GM19240 (cell line): ENCODE results near the gene ABCF3.
A peak's percentile ranks its signal among the peaks of the same experiment; 100 is the strongest.
"Not testable (repeated sequence)": the region's sequence is repeated elsewhere in the genome, so short reads cannot be mapped to it uniquely, and the experiment has no call there.

Experiments used
- DNase-seq: peaks from one replicate; pipeline ENCODE4 v3.0.0; 2011; ENCODE audit warnings: low spot score; ENCODE audit not compliant: insufficient read length

Gene ABCF3, protein sequence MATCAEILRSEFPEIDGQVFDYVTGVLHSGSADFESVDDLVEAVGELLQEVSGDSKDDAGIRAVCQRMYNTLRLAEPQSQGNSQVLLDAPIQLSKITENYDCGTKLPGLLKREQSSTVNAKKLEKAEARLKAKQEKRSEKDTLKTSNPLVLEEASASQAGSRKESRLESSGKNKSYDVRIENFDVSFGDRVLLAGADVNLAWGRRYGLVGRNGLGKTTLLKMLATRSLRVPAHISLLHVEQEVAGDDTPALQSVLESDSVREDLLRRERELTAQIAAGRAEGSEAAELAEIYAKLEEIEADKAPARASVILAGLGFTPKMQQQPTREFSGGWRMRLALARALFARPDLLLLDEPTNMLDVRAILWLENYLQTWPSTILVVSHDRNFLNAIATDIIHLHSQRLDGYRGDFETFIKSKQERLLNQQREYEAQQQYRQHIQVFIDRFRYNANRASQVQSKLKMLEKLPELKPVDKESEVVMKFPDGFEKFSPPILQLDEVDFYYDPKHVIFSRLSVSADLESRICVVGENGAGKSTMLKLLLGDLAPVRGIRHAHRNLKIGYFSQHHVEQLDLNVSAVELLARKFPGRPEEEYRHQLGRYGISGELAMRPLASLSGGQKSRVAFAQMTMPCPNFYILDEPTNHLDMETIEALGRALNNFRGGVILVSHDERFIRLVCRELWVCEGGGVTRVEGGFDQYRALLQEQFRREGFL

DNA sequence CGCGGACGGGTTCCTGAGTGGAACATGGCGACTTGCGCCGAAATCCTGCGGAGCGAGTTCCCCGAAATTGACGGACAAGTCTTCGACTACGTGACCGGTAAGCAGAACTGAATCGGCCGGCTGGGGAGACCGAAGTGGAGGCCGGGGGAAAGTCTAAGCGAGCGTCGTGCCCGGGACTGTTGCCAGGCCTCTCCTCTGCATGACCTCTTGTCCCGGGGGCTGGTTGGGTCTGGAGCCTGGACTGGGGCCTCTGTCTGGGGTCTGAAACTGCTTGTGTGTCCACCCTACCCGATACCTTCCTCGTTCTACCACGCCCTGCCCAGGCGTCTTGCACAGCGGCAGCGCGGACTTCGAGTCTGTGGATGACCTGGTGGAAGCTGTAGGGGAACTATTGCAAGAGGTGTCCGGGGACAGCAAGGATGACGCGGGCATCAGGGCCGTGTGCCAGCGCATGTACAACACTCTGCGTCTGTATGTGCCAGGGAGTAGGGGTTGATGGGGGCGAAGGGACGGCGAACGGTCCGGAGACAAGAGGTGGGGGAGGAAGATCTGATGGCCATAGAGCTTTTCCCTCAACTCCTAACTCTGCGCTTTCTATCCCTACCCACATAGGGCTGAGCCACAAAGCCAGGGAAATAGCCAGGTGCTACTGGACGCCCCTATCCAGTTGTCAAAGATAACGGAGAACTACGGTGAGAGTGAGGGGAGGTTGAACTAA is at the start of gene ABCF3:
ABCF3 (plus strand) TSS at position 16 of the 718 bp plus-strand sequence; CDS start at position 25, 9 bp downstream.
- DNase-seq = no peak

DNA sequence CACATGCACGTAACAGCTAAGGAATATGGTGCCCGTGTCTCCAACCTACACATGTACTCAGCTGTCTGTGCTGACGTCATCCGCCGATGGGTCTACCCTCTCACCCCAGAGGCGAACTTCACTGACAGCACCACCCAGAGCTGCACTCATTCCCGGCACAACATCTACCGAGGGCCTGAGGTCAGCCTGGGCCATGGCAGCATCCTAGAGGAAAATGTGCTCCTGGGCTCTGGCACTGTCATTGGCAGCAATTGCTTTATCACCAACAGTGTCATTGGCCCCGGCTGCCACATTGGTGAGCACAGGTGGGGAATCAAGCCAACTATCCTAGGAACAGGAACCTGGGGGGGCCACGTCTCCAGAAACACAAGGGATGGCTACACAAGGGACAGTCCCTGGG is 45.6 kb upstream of the ABCF3 start:
- DNase-seq = no peak

DNA sequence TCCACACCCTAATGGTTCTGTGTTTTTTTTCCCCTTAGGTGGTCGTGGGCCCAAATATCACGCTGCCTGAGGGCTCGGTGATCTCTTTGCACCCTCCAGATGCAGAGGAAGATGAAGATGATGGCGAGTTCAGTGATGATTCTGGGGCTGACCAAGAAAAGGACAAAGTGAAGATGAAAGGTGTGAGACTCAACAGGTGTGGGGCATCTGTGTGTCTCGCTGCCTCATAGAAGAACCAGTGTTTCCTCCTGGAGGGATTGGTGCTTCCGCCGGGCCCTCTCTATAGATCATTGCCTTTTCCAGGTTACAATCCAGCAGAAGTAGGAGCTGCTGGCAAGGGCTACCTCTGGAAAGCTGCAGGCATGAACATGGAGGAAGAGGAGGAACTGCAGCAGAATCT is 43.8 kb upstream of the ABCF3 start:
- DNase-seq = no peak

DNA sequence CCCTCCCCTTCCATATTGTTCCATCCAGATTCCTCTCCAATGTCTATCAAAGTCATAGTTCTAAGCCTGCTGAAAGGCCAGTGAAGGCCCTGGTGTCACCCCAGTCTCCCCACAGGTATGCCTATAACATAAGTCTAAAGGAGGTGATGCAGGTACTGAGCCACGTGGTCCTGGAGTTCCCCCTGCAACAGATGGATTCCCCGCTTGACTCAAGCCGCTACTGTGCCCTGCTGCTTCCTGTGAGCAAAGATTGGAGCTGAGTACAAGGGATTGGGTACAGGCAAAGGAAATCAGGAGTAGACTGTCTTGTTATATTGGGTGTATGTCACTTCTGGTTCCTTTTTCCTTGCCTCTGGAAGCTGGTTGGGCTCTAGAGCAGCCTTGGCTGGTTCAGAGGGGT is 42.7 kb upstream of the ABCF3 start:
- DNase-seq = no peak

DNA sequence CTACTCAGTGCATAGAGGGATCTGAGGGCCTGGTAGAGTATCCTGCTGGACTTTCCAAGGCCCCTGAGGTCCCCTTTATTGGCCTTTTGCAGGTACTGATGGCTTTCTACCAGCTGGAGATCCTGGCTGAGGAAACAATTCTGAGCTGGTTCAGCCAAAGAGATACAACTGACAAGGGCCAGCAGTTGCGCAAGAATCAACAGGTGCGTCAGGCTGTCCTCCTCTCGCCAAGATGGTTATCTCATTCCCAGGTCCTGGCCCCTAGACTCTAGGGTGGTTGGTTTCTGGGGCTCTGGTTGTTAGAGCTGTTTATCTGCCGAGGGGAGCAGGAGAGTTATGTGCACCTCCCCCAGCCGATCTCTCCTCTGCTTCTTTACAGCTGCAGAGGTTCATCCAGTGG is 41.5 kb upstream of the ABCF3 start:
- DNase-seq = no peak

DNA sequence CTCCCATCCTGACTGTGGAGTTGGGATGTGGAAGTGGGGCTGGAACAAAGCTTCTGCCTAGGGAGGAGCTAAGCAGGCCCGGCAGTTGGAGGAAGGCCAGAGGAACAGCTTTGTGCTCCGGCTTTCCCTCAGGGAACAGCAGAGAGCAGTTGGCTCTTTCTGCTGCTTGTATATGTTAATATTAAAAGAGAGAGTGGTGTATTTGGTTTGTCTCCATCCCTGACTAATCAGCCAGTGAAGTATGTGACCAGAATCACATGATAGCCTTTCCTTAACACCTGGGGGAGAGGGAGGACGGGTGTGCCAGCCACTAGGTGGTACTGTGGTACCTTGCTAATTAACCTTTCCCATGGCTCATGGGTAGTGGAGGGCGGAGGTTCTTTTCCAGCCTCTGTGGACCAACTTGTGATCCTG is 40.9 kb upstream of the ABCF3 start:
- no peak for DNase-seq

DNA sequence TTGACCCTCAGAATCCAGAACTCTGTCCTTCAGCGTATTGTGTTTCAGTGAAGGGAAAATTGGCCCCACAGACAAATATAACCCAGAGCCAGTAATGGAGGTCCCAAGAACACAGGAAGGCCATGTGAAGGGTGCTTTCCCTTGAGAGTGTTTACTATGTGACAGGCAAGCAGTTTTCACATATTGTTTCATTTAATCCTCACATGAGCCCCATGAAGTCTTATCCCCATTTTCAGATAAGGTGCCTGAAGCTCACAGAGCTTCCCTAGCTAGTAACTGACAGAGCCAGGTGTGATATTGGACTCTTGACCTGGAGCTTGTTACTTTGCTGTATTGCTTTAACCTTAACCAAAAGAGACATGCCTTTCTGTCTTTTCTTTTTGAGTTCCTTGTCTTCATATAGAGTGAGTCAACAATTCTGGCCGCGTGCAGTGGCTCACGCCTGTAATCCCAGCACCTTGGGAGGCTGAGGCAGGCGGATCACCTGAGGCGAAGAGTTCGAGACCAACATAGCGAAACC is 40.2 kb upstream of the ABCF3 start:
- DNase-seq = no peak

DNA sequence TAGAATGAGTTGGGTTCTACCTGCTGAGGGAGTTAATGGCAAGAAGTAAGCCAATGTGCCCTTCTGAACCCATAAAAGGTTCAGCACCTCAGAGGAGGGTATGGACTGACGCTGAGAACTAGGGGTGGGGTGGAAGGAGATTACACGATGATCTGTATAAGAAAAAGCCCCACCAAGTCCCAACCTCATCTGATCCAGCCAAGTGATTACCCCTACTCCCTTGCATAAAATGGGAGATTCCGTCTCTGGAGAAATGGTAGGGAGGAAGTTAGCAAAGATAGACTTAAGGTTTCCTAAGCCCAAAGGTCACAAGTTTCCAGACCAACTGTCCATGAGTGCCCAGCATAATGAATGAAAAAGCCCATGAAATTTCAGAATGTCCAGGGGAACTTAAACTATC is 37.9 kb upstream of the ABCF3 start:
- DNase-seq = no peak

DNA sequence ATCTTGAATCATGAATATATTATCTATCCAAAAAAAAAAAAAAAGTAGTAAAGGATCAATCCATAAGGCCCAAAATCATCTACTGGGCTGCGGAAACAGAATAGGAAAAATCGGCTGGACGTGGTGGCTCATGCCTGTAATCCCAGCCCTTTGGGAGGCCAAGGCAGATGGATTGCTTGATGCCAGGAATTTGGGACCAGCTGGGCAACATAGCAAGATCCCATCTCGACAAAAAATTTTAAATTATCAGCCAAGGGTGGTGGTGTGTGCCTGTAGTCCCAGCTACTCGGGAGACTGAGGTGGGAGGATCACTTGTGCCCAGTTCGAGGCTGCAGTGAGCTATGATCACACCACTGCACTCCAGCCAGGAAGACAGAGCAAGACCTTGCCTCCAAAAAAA is 36.9 kb upstream of the ABCF3 start:
- DNase-seq = no peak

DNA sequence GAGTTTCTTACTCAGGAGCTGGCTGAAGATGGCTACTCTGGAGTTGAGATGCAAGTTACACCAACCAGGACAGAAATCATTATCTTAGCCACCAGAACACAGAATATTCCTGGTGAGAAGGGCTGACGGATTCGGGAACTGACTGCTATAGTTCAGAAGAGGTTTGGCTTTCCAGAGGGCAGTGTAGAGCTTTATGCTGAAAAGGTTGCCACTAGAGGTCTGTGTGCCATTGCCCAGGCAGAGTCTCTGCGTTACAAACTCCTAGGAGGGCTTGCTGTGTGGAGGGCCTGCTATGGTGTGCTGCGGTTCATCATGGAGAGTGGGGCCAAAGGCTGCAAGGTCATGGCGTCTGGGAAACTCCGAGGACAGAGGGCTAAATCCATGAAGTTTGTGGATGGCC is 36.2 kb upstream of the ABCF3 start:
- DNase-seq = not testable (repeated sequence)

DNA sequence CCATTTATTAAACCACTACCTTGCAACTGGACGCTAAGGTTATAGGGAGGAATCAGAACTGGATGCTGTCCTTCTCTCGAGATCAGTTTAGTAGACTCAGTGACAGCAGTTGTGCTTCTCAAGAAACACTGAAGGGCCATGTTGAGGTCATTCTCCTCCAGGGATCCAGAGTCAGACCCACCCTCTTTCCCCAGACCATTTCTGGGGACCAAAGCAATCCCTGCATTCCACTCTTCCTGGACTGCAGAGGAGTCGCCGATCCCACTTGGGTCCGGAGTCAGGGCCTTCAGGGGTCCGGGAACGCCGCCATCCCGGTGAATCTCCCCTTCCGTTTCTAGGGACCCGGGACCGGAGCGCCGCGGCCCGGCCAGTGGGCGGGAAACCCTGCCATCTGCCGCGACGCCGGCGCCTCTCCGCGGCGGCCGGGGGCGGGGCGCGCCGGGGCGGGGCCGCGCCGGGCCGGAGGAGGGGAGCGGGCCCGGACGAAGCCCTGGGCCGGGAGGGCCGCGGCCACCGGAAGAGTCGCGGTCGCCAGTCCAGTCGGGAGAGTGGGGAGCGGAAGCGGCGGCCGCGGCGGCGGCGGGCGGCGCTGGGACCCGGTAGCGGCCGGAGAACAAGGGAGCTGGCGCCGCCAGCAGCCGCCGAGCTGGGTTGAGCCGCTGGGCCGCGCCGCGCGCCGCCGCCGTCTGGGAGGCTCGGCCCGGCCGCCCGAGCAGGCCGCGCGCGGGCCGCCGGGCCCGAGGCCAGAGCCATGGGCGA is 30.9 kb upstream of the ABCF3 start, which contains the start of gene DVL3:
DVL3 (plus strand) TSS at position 493 of the 759 bp plus-strand sequence; CDS start at position 752, 259 bp downstream.
- peak; percentile 82 for DNase-seq

DNA sequence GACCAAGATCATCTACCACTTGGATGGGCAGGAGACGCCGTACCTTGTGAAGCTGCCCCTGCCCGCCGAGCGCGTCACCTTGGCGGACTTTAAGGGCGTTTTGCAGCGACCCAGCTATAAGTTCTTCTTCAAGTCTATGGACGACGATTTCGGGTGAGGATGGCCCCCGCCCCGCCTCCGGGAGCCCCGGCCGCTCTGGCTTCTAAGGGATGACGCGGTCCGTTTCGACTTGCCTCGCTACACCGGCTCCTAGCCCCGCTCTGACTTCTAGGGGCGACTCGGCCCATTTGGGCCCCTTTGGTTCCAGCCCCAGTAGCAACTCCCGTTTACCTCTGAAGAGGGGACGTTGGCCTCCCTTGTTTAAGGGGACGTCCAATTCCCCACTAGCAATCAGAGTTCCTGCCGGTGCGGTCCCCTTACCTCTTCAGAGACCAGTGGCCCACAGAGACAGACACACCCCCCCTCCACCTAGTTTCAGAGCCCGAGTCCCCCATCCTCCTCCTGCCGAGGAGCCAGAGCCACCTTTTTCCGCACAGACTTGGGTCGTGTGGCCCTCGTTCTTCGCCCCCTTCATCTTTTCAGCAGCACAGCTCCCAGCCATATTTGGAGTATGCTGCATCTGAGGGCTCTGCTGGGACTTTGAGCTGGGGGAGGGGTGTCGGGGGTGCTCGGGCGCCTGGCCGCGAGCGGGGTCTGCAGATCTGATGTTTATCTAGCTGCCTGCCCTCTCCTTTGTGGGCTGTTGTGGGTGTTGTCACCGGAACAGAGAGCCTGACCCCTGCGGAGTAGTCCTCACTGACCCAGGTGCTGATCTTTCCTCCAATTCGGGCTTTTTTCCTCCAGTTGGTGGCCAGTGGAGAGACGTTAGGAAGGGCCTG is 30.1 kb upstream of the ABCF3 start:
- peak; percentile 52 for DNase-seq

DNA sequence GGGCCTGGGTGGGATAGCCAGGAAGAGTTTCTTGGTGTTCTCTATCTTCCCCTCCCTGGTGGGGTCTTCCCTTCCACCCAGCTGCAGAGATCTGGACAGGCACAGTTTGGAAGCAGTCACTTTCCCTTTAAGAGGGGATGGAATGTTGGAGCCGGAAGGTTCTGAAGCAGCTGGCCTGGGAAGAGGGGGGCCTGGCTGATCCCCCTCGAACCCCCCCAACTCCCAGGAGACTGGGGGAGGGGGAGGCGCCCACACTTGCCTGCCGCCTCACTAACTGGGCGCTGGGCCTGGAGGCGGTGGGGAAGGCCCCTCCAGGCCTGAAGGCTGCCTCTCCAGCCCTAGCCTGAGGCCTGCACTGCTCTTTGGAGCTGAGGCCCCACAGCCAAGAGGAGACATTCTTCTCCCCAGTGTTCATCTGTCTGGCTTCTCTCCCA is 29.5 kb upstream of the ABCF3 start:
- no peak for DNase-seq

DNA sequence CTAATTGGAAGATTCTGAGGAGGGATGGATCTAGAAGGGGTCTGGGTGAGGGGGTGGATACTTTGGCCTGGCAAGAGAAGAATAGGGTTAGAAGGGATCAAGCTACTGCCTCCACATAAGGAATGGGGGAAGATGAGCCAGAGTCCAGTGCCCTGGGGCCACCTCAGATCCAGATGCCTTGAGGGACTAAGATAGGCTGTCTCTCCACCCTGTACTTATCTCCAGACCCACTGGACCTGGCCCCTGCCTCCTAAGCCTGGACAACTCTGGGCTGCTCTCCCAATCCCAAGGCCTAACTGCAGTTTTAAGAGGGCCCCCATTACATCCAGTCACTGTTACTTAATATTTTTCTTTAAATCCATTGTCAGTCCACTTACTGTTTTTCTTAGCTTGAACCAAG is 28.8 kb upstream of the ABCF3 start:
- DNase-seq = no peak

DNA sequence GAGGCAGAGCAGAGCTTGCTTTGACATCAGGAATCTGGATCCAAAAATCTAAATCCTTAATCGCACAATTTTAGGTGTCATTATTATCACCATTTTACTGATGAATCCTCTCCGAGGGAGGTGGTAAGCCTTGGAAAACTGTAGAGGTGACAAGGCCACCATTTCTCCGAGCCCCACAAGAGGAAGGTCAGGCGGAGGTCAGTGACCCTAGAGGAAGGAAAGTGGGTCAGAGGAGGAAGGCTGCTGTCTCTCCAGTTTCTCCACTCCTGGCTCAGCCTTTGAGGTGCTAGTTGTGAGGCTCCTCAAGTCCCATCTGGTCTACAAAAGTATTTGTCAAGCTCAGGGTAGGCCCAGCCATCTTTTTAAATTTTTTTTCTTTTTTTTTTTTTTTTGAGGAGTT is 27.6 kb upstream of the ABCF3 start:
- DNase-seq = no peak

DNA sequence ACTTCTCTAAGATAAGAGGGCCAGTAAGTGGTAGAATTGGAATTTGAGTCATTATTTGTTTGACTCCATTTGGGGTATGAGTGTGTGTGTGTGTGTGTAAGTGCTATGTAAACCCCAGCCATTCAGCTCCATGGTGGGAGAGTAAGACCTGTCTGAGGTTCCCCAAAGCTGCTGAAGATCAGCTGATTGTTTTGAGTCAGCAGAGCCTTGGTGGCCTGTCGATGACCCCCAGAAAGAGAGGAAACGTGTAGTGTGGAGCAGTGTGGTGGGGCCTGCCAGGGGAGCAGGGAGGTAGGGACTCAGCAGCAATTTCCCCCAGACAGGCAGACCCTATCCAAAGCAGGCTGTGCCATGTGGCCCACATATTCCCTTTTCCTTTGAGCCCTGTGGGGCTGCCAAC is 25.5 kb upstream of the ABCF3 start:
- DNase-seq = no peak

DNA sequence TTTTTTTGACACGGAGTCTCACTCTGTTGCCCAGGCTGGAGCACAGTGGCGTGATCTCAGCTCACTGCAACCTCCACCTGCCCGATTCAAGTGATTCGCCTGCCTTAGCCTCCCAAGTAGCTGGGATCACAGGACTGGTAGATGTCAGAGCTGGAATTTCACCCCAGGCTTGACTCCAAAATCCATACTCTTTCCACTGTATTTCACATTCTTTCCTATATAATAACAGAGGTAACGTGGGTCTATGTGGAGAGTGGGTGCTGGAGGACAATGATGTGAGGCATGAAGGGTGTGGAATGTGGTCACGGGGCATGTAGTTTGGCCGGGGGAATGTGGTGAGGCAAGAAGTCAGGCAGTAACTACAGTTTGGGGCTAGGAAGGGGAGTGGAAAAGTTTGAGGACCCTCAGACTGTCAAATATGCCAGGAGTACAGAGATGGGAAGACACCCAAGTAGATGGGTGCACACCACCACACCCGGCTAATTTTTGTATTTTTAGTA is 23.4 kb upstream of the ABCF3 start:
- DNase-seq = not testable (repeated sequence)

DNA sequence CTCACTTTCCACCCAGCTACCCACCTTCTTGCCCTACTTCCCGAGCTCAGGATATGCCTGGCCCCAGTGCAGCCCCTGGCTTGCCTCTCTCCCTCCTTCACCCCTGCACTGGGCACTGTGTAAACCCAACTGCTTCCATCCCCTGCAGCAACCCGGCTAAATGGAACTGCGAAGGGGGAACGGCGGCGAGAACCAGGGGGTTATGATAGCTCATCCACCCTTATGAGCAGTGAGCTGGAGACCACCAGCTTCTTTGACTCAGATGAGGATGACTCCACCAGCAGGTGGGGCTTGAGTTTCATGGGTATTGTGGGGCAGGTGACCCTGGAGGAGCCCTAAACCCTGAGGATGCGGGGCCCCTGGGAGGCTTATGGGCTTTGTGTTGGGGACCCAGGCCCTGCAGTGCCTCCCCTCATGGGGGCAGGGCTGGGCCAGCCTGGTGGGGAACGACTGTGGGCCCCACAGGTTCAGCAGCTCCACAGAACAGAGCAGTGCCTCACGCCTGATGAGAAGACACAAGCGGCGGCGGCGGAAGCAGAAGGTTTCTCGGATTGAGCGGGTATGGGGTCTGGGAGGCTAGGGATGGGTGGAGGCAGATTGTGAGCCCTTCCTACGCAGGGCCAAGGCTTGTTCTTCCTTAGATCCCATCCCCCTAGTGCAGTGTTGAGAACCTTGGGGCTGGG is 21.2 kb upstream of the ABCF3 start:
- no peak for DNase-seq

DNA sequence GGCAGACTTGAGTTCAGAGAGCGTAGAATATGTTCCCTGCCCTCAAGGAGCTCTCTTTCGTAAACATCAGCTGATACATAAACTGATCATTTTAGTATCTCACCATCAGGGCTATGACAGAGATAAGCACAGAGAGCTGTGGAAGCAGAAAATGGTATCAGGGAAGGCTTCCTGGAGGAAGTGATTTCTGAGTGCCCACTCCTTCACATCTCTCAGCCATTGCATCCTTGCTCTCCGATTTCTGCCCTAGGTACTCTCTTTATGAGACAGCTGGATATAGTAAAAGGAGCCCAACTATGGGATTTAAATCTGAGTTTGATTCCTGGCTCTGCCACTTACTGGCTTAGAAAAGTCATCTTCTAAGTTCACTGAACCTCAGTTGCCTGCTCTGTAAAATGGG is 20.5 kb upstream of the ABCF3 start:
- DNase-seq = no peak
